SK-N-SH (cell line): ENCODE measurements around the gene SYNJ2. TPM values are rescaled to one million over a fixed set of nuclear protein-coding genes. Genes with fewer than 3 reads are reported as not detected.

Source experiments
- CTCF ChIA-PET: fragments of 300-600, 350-600 bp; formaldehyde crosslinking; extraction: SDS; loops from one replicate; lab custom pipeline; 2021; lab: Yijun Ruan, JAX
- POLR2A ChIA-PET: fragments of 350-600 bp; sonication (Branson Sonifier 250); formaldehyde crosslinking; extraction: SDS; loops from one replicate; lab custom pipeline; 2020; ENCODE audit warnings: antibody characterized with exemption, inconsistent platforms; lab: Yijun Ruan, JAX
- DNase-seq: peaks from one replicate; pipeline ENCODE4 v3.0.0; 2012
- H2AFZ ChIP-seq: fragments of 200-600 bp; sonication (generic); 2 replicates; pipeline ENCODE4 v1.8.1; 2016; ENCODE audit warnings: antibody characterized with exemption, mild to moderate bottlenecking, low read depth
- H3F3A ChIP-seq: fragments of 200-600 bp; sonication (generic); replicated peaks from 2 replicates; pipeline ENCODE3; 2016; ENCODE audit warnings: antibody characterized with exemption, mild to moderate bottlenecking; ENCODE audit not compliant: insufficient read depth
- H3K27ac ChIP-seq, 2 experiments: fragments of 200-500 bp in 1 of 2; fragments of 200-600 bp in 1 of 2; sonication (Bioruptor generic) in 1 of 2; sonication (generic), shearing (Covaris generic) in 1 of 2; 2 replicates each; pipeline versions ENCODE4 v1.5.1 to v1.6.1; 2014 to 2016; ENCODE audit warnings: low read depth in 2 of 2, inconsistent platforms in 1 of 2, low read length in 1 of 2, mild to moderate bottlenecking in 1 of 2, mixed read lengths in 1 of 2
- H3K27me3 ChIP-seq: fragments of 200-600 bp; sonication (generic), shearing (Covaris generic); 2 replicates; pipeline ENCODE4 v1.6.1; 2016; ENCODE audit warnings: mixed run types; ENCODE audit not compliant: insufficient read depth
- H3K36me3 ChIP-seq, 2 experiments: fragments of 200-500 bp in 1 of 2; fragments of 200-600 bp in 1 of 2; sonication (Bioruptor generic) in 1 of 2; sonication (generic) in 1 of 2; replicated peaks in 1 of 2; 2 replicates each; pipeline versions ENCODE3 to v1.5.1; 2014 to 2016; ENCODE audit warnings: low read length in 1 of 2, mild to moderate bottlenecking in 1 of 2; ENCODE audit not compliant: insufficient read depth in 2 of 2, control insufficient read depth in 1 of 2
- H3K4me1 ChIP-seq, 2 experiments: fragments of 200-500 bp in 1 of 2; fragments of 200-600 bp in 1 of 2; sonication (Bioruptor generic) in 1 of 2; sonication (generic), shearing (Covaris generic) in 1 of 2; 2 replicates each; pipeline versions ENCODE4 v1.5.1 to v1.6.1; 2014 to 2016; ENCODE audit warnings: low read depth in 1 of 2, low read length in 1 of 2, mixed run types in 1 of 2; ENCODE audit not compliant: insufficient read depth in 2 of 2, control insufficient read depth in 1 of 2
- H3K4me2 ChIP-seq: fragments of 200-600 bp; sonication (generic), shearing (Covaris generic); 2 replicates; pipeline ENCODE4 v1.6.1; 2017; ENCODE audit warnings: mixed run types
- H3K4me3 ChIP-seq, 2 experiments: fragments of 200-500 bp in 1 of 2; fragments of 200-600 bp in 1 of 2; sonication (Bioruptor generic) in 1 of 2; sonication (generic), shearing (Covaris generic) in 1 of 2; 2 replicates each; pipeline versions ENCODE4 v1.5.1 to v1.8.1; 2014 to 2016; ENCODE audit warnings: low read depth in 2 of 2, inconsistent platforms in 1 of 2, low read length in 1 of 2, mild to moderate bottlenecking in 1 of 2, mixed read lengths in 1 of 2, moderate library complexity in 1 of 2
- H3K79me2 ChIP-seq: fragments of 200-600 bp; sonication (generic); 2 replicates; pipeline ENCODE4 v1.8.1; 2017; ENCODE audit warnings: mild to moderate bottlenecking; ENCODE audit not compliant: insufficient read depth
- H3K9ac ChIP-seq: fragments of 200-600 bp; sonication (generic); 2 replicates; pipeline ENCODE4 v1.6.1; 2017; ENCODE audit warnings: mixed run types
- H3K9me2 ChIP-seq: fragments of 200-600 bp; sonication (generic); 2 replicates; pipeline ENCODE4 v1.6.1; 2017; ENCODE audit warnings: mixed run types
- H3K9me3 ChIP-seq: fragments of 200-600 bp; sonication (generic); 2 replicates; pipeline ENCODE4 v1.6.1; 2017; ENCODE audit warnings: mixed run types, mild to moderate bottlenecking, moderate library complexity
- H4K20me1 ChIP-seq: fragments of 200-600 bp; sonication (generic); 2 replicates; pipeline ENCODE4 v1.6.1; 2017; ENCODE audit warnings: mild to moderate bottlenecking, mixed run types; ENCODE audit not compliant: insufficient read depth
- ELF1 ChIP-seq: IDR thresholded peaks from 2 replicates; pipeline ENCODE4 v1.4.0; 2012
- EZH2phosphoT487 ChIP-seq: fragments of 200-600 bp; sonication (generic); IDR thresholded peaks from 2 replicates; pipeline ENCODE4 v1.6.1; 2017; ENCODE audit warnings: low read depth, mixed run types, mild to moderate bottlenecking, antibody characterized with exemption, moderate library complexity, borderline replicate concordance
- FOSL2 ChIP-seq: IDR thresholded peaks from 2 replicates; pipeline ENCODE4 v1.4.0; 2012; ENCODE audit warnings: low read depth, mild to moderate bottlenecking, moderate library complexity, borderline replicate concordance
- FOXM1 ChIP-seq: IDR thresholded peaks from 2 replicates; pipeline ENCODE4 v1.4.0; 2012; ENCODE audit warnings: low read depth, mild to moderate bottlenecking
- GATA2 ChIP-seq: sonication (generic); formaldehyde crosslinking; IDR thresholded peaks from 2 replicates; pipeline ENCODE4 v1.5.0; 2020; ENCODE audit warnings: mild to moderate bottlenecking, missing genetic modification reagents
- MXI1 ChIP-seq: IDR thresholded peaks from 2 replicates; pipeline ENCODE4 v1.6.1; 2012; ENCODE audit warnings: mild to moderate bottlenecking, low read depth, low read length, improper control_type of control experiment
- POLR2AphosphoS5 ChIP-seq: IDR thresholded peaks from 2 replicates; pipeline ENCODE4 v1.6.1; 2012; ENCODE audit warnings: low read depth, low read length
- RFX5 ChIP-seq: IDR thresholded peaks from 2 replicates; pipeline ENCODE4 v1.6.1; 2012; ENCODE audit warnings: mild to moderate bottlenecking, improper control_type of control experiment, low read length
- SIN3A ChIP-seq: IDR thresholded peaks from 2 replicates; pipeline ENCODE4 v1.6.1; 2012; ENCODE audit warnings: low read depth, mild to moderate bottlenecking, low read length, moderate library complexity, borderline replicate concordance
- TCF12 ChIP-seq: IDR thresholded peaks from 2 replicates; pipeline ENCODE4 v1.4.0; 2012
- WGBS: methylation state at CpG from one replicate; pipeline ENCODE4 v1.1.6; 2017; ENCODE audit warnings: low lambda C conversion rate; 5-methylcytosine and 5-hydroxymethylcytosine counted together
- polyA plus RNA-seq, 3 experiments: library from polyadenylated mRNA; depleted of rRNA; stranded (reverse); fragments of >200 nt; gene quantifications; 2 replicates each; pipeline ENCODE4 v1.2.3, GENCODE V29; 2012
- TF ChIP-seq, protein P1 (sequence below): IDR thresholded peaks from 2 replicates; pipeline ENCODE4 v1.4.0; 2012; ENCODE audit warnings: low read depth, borderline replicate concordance
- TF ChIP-seq, protein P2 (sequence below): fragments of 150-350 bp; IDR thresholded peaks from 2 replicates; pipeline ENCODE4 v1.6.1; 2017; ENCODE audit warnings: antibody characterized with exemption, low read length, low read depth, borderline replicate concordance
- TF ChIP-seq, protein P3 (sequence below): IDR thresholded peaks from 2 replicates; pipeline ENCODE4; 2012

SYNJ2 gene
- polyA plus RNA-seq, 1 of the 3 experiments (the other 2 are of a cell fraction) = 40.0 TPM

DNA sequence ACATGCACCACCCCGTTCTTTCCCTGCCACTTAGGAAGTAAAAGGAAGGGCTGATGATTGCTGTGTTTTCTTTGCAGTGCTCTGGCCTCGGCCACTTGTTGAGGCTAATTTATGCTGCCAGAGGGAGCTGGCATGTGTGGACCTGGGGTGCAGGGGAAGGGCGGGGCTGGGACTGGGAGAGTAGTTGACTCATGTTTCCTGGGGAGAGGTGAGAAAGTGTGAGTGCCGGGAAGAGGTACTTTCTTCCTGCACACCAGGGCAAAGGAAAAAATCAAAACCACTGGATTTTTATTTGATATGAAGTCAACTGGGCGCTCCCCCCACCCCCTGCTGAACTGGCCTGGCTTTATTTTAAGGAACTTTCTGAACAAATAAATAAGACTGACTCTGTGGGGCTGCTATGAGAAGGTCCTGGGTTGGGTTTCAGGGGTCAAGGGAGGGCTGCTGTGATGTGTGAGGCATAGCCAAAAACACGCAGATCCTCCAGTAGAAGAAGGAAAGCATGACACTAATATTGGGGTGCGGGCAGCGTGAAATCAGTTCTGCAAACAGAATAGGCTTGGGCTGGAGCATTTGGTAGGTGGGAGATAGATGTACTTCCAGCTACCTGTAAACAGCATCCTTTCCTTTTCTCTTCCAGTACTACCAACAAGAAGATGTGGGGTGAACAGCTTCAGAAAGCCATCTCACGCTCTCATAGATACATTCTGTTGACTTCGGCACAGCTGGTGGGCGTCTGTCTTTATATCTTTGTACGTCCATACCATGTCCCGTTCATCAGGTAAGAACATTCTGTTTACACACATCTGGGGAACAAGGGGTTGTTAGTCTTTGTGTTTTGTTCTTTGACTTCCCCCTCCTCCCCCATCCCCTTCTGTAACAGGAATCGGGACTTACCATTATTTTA lies 87.5 kb downstream of the SYNJ2 start (continued):
- no peak for TF ChIP-seq FOXM1
- TF ChIP-seq, protein P1, sequence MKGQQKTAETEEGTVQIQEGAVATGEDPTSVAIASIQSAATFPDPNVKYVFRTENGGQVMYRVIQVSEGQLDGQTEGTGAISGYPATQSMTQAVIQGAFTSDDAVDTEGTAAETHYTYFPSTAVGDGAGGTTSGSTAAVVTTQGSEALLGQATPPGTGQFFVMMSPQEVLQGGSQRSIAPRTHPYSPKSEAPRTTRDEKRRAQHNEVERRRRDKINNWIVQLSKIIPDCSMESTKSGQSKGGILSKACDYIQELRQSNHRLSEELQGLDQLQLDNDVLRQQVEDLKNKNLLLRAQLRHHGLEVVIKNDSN = no peak
- no peak for TF ChIP-seq GATA2 (CRISPR knock-in tag)
- TF ChIP-seq, protein P2, sequence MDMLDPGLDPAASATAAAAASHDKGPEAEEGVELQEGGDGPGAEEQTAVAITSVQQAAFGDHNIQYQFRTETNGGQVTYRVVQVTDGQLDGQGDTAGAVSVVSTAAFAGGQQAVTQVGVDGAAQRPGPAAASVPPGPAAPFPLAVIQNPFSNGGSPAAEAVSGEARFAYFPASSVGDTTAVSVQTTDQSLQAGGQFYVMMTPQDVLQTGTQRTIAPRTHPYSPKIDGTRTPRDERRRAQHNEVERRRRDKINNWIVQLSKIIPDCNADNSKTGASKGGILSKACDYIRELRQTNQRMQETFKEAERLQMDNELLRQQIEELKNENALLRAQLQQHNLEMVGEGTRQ = no peak
- no peak for TF ChIP-seq ELF1
- no peak for TF ChIP-seq POLR2AphosphoS5
- TF ChIP-seq SIN3A = no peak
- TF ChIP-seq FOSL2 = peak; percentile 56; the same call in 1 of the 2 replicates
- peak; percentile 68 for TF ChIP-seq TCF12
- no peak for TF ChIP-seq MXI1
- no peak for TF ChIP-seq EZH2phosphoT487

DNA sequence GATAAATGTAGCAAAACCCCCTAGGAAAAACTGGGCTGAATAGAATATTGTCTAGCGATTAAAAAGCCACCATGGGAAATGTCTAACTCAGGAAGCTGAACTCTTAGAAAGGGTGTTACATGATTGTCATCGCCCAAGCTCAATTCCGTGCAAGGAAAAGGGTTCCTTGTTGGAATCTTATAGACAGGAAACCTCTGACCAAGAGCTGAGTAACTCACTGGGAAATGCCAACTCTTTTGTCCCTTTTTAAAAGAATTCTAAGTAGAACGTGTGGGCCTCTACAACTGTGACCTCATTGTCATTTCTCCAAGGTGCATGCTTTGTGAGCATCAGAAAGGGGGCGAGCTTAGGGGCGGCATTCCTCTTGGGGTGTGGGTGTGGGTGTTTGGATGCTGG lies 88.1 kb downstream of the SYNJ2 start:
- Histone ChIP-seq H3K36me3 (peaks cover 32 to 54% of the 10 kb centered on the region in 2 experiments), H2AFZ (no peak overlapping the region), H3K9me3 (no peaks in the 10 kb centered on the region), H4K20me1 (no peaks in the 10 kb centered on the region), H3K27me3 (no peaks in the 10 kb centered on the region), H3K79me2 (peaks cover 10% of the 10 kb centered on the region), H3K9me2 (no peaks in the 10 kb centered on the region), H3F3A (peaks cover 29% of the 10 kb centered on the region), H3K4me2 (peak overlapping the region; percentile 54; the same call in 1 of the 2 replicates), H3K9ac (peak overlapping the region; percentile 5; the same call in 1 of the 2 replicates), H3K4me1 (peaks cover 11 to 30% of the 10 kb centered on the region in 2 experiments; a peak in 3 of 4 replicates), H3K4me3 (no peak overlapping the region), H3K27ac (peak overlapping the region in 1 of 2 experiments; percentile 76; a peak in 2 of 4 replicates)
- POLR2A ChIA-PET = no interaction called here
- CTCF ChIA-PET = interaction anchor here (1.2 to 5.8 kb wide), 4 partner anchors 8 to 314 kb away, joined by 4 to 69 read pairs (median 32); no protein-coding TSS in a partner anchor
- TF ChIP-seq, protein P3, sequence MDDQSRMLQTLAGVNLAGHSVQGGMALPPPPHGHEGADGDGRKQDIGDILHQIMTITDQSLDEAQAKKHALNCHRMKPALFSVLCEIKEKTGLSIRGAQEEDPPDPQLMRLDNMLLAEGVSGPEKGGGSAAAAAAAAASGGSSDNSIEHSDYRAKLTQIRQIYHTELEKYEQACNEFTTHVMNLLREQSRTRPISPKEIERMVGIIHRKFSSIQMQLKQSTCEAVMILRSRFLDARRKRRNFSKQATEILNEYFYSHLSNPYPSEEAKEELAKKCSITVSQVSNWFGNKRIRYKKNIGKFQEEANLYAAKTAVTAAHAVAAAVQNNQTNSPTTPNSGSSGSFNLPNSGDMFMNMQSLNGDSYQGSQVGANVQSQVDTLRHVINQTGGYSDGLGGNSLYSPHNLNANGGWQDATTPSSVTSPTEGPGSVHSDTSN = no peak
- TF ChIP-seq EZH2phosphoT487 (no peak), ELF1 (no peak), RFX5 (no peak)
- TF ChIP-seq, protein P1 = no peak
- DNase-seq = no peak
- WGBS = 73% methylated on average over 6 of the region's 6 CpGs
